T follicular helper cell (primary cell): ENCODE data around the gene ASF1B.

Experiments used
- DNase-seq: peaks from one replicate; pipeline ENCODE4 v3.0.0-alpha.2; 2020; ENCODE audit warnings: low read depth

ASF1B gene

DNA sequence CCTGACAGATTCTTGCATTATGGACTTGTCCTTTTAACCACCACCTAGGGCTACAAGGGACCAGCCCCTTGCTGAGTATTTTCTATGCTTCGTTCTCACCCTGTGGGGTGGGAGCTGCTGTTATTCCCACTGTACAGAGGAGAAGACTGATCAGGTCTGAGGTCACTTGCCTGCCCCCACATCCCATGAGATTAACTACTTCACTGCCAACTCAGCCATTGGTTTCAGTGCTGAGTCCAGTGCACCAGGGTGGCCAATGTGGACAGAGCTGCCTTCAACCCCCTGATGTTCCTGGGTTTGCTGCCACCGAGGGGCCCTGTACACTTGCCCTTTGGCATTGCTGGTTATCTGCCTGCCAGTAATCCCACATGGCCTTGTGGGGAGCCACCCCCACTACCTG is 25.7 kb downstream of the ASF1B start:
- DNase-seq: no peak

DNA sequence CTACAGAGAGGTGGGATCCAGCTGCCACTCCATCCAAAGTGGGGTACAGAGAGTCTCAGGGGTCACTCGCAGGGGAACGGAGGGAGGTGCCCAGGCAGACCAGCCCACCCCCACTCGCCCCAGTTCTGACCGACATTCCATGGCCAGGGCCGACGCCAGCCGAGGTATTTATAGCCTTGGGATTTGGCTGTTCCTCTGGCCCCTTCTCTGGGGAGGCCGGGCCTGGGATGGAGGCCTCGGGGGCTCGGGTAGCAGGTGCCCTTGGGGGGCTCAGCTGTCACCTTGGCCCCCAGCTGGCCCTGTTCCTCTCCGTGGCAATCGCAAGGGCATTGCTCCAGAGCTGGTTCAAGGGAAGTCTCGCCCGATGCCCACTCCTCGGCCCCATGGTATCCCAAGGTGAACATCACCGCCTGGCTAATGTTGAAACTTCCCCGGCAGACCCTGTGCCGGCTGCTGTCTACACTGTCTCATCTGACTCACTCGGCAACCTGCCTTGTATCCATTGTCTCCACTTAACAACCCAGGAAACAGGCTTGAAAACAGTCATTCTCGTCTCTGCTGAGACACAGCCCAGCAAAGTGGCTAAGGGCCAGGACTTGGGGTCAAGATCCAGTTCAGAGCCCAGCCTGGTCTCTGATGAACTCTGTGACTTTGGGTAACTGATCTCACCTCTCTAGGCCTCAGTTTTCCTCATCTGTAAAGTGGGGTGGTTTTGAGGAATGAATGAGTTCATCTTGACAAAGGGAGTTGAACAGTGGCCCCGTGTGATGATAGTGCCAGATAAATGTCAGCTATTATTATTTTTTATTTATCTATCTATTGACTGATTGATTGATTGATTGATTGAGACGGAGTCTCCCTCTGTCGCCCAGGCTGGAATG is 28.6 kb downstream of the ASF1B start:
- DNase-seq: no peak

- no peak for DNase-seq
Measured at GRCh38 chr19:14106840-14107239, 29.5 kb downstream of the ASF1B start.

DNA sequence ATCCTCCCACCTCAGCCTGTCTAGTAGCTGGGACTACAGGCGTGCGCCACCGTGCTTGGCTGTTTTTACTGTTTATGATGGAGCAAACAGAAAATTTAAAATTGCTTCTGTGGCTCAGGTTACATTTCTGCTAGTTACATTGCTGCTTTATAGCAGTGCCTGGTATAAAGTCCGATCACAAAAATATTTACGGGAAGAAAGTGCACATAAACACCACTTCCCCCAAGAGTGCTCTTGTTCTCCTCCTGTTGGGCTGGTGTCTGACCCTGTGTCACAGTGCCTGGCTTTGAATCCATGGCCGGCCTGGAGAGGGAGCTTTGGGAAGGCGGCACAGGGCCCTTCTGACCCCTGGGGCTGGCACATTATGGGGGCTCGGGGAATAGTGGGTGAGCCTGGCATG is 30.7 kb downstream of the ASF1B start:
- no peak for DNase-seq

- DNase-seq: no peak
Measured at GRCh38 chr19:14103310-14103709, 33.1 kb downstream of the ASF1B start.

DNA sequence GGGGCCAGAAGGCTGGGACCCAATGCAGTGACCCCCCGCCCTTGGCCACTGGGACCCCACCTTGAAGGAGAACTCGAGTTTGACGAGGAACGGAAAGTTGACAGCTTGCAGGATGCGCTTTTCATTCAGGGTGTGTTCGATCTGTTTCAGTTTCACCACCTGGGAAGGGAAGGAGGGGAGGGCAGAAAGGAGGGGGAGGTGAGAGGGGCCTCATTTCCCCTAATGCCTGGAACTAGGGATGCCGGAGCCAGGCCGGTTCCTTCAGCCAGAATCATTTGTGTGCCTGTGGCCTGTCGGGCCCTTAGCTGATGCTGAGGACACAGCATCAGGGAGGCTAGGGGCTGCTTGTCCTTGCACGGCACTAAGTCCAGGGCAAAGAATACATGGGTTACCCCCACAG is 33.6 kb downstream of the ASF1B start:
- DNase-seq: no peak

- DNase-seq: no peak
Measured at GRCh38 chr19:14102102-14102696, 34.2 kb downstream of the ASF1B start.

GRCh38 chr19:14101003-14101545 is 35.3 kb downstream of the ASF1B start:
- no peak for DNase-seq

DNA sequence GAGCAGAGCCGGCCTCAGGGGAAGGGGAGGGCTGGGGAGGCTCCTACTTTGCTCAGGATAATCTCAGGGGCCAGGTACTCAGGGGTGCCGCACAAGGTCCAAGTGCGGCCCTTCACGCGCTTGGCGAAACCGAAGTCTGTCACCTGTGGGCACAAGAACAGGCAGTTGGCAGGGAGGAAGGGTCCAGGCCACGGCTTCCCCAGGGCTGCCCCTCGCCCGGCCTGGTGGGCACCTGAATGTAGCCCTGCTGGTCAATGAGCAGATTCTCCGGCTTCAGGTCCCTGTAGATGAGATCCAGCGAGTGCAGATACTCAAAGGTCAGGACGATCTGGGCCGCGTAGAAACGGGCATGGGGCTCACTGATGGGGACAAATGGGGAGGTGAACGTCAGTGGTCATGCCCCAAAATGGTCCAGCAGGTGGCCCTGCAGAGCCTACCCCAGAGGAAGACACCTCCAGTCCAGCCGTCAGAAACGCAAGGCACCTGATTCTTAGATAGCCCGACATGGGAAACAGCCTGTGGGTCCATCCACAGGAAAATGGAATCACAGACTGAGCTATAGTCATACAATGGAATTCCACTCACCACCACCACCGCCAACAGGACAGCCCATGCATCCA is 38.7 kb downstream of the ASF1B start:
- DNase-seq: no peak

GRCh38 chr19:14096272-14096992 is 40.0 kb downstream of the ASF1B start:
- DNase-seq: no peak

GRCh38 chr19:14094854-14095253 is 41.5 kb downstream of the ASF1B start:
- DNase-seq: no peak

DNA sequence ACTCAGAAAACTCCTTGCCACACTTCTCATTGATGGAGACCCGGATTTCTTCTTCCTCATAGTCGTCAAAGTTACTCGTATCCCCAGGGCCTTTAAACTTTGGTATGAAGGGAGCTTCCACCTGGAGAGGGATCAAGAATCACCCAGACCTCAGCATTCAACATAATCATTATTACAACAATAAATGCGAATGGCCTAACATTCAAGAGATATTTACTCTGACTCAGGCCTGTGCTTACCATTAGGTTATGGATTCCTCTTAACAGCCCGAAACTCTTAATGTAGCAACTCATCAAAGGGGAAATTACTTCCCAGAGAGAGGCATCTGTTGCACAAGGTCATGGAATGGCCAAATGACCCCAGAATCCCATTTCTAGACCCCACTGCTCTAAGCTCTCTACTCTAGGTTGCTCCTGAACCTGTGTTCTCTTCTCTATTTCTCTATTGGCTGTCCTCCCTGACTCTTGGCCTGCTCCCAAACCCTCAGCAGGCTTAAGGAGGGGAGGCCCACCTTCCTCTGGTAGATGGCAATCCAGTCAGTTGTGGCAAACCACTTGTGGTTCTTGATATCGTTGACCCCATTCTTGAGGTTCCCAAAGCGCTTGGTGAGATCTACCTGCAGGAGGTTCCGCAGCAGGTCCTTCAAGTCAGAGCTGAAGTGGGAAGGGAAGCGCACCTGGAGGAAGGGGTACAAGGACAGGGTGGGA is 43.1 kb downstream of the ASF1B start:
- no peak for DNase-seq

DNA sequence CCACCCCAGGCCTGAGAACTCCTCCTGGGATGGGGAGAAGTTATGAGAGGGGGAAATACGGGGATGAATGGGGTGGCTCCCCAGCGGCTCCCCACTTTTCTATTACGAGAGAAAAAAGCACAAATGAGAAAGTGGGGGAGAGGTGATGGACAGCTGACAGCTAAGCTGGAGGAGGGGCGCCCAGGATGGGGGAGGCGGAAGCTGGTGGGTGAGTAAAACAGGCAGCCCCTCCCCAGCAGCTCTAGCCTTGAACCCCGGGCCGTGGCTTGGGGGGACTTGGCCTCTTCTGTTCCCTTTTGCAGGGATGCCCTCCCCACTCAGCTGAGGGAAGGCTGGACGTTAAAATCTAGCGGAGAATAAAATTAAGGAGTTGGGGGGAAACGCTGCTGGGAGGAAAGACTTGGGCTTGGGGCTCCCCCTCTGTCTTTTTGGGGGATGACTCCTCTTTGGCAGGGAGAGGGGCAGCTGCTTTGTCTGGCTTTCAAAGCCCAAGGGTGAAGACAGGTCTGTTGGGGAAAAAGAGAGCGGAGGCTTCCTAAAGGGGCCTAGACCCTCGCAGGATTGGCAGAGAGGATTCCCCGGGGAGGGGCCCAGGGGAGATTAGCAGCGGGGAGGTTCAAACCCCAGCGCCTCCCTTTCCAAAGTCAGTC is 44.5 kb downstream of the ASF1B start:
- no peak for DNase-seq

DNA sequence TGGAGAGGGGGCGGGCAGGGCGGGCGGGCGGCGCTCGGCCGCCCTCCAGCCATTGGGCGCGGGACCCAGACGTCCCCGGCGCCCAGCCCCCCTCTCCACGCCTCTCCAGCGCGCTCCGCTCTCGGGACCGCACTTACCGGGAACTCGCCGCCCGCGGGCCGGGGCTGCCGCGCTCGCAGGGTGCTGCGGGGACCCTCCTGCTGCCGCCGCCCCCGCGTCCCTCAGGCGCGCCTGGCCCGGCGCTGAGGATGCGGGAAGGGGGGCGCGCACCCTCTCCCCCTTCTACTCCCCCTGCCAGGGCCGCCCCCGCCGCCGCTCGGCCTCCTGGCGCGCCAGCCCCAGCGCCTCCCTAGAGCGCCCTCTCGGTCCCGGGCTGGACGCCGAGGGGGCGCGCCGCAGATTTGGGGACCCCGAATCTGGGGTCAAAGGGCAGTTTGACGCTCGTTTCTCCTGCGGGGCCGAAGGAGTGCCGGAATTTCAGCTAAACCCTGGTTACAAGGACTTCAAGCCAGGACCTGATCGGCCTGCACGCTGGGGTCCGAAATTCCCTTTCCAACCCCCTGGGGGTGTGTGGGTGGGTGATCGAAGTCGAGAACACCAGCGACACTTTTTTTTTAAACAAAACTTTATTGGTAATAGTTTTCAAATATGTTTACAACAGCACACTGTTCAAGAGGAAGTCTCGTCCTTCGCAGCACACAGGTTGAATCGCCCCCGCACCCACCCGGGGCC is 45.1 kb downstream of the ASF1B start:
- DNase-seq: peak; percentile 33

GRCh38 chr19:14090509-14091080 is 45.8 kb downstream of the ASF1B start, which contains the start of gene SAMD1:
Gene SAMD1 (minus strand): TSS chr19:14090751.
- peak; percentile 82 for DNase-seq

DNA sequence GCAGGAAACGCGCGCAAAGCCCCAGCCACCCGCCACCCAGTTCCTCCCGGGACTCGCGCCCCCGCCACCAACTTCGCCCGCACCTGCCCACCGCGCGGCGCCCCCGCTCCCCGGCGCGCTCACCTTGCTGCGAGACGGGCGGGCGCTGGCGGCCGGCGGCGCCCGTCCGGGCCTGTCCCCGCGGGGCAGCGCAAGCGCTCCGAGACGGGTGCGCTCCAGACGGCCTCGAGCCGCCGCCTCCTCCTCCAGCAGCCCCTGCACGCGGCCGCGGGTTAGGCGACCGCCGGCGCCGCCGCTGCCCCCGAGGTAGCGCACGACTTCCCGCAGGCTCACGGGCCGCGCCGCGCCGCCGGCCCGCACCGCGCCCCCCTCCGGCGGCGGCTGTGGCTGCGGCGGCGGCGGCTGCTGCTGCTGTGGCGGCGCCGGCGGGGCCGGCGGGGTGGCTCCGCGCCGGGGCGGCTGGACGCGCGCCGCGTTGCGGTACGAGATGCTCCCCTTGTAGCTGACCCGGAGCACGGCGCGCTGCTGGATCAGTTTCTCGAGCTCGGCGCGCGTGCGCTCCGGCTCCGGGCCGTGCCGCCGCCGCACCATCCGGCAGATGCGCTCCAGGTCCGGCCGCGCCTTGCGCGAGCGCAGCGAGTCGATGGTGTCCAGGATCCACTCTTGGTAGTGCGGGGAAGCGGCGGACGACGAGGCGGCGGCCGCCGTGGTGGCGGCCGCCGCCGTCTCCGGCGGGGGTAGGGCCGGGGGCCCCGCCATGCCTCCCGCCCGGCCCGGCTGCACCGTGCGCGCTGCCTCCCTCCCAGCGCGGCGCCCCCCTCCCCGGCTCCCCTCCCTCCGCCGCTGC is 46.5 kb downstream of the ASF1B start:
- peak; percentile 38 for DNase-seq

DNA sequence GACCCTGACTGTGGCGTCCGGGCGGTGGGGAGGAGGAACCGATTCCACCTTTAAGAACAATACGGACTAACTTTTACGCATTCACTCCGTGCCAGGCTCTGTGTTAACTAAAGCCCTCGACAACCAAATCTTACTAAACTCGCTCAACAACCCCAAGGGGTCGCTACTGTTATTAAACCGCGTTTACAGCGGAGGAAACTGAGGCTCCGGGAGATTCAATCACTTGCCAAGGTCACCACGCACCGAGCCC is 47.1 kb downstream of the ASF1B start:
- DNase-seq: no peak

- no peak for DNase-seq
Measured at GRCh38 chr19:14088634-14089411, 47.6 kb downstream of the ASF1B start.
